IPS-NIHi11 (cell line): ENCODE measurements around the gene SHE.

ENCODE experiments used
- DNase-seq: peaks from one replicate; pipeline ENCODE4 v3.0.0; 2012; ENCODE audit warnings: mixed read lengths, low spot score

Gene SHE

GRCh38 chr1:154478639-154479038 is 23.6 kb downstream of the SHE start:
- no peak for DNase-seq

DNA sequence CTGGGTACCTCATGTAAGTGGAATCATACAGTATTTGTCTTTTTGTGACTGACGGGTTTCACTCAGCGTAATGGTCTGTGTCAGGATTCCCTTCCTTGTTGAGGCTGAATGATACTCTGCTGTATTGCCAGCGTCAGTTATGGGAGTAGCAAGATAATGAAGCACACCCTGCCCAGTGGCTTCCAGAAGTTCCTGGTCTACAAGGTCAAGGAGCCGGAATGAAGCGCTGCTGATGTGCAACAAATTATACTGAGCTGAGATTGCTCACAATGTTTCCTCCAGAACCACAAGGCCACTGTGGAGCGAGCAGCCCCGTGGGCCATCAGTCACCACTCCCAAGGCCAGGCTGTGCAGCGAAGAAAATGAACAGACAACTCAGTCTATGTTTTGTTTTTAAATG is 24.2 kb downstream of the SHE start:
- no peak for DNase-seq

- DNase-seq = no peak
Observed at GRCh38 chr1:154476791-154477190, 25.4 kb downstream of the SHE start.

DNA sequence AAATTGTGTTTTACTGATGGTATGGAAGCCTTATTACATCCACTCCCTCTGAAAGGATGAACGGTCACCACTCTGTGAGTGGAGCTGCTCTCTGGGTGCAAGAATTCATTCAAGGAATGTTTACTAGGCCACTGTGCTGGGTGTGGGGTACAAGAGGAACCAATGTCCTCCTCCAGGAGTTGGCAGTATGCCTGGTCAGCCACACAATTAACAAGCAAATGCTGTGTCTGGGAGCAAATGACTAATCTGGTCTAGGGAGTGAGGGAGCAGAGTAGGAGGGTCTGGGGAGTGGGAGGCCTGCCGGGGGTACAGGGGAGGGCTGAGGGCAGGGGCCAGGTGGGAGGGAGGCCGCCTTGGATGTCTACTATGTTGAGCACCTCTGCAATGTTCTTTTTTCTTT is 27.4 kb downstream of the SHE start:
- DNase-seq = no peak

GRCh38 chr1:154471304-154471703 is 30.9 kb downstream of the SHE start:
- DNase-seq = no peak

GRCh38 chr1:154469844-154470560 is 32.2 kb downstream of the SHE start:
- DNase-seq = no peak

DNA sequence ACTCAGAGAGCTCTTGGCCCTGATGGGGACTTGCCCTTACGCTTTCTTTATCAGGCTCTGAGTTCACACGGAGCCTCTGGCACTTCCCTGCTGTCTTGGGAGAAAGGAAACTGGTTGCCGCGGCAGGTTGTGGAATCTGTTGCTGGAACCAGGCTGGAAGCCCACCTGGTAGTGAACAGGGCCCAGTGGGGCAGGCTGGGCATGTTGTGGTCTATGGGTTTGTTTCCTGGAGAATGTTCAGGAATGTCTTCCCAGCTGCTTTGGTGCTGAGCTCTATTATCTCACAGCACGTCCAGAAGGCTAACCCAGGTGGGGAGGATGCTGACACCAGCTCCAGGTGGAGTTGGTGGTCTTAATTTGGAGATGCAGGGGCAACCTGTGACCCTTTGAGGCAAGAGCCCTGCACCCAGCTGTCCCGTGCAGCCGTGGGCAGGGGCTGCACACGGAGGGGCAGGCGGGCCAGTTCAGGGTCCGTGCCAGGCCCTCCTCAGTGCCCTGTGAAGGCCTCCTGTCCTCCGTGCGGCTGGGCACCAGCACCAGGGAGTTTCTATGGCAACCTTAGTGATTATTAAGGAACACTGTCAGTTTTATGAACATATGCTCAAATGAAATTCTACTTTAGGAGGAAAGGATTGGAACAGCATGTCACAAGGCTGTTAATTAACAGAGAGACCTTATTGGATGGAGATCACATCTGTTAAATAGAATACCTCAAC is 33.5 kb downstream of the SHE start:
- DNase-seq = no peak

- no peak for DNase-seq
Observed at GRCh38 chr1:154467434-154468102, 34.6 kb downstream of the SHE start.

DNA sequence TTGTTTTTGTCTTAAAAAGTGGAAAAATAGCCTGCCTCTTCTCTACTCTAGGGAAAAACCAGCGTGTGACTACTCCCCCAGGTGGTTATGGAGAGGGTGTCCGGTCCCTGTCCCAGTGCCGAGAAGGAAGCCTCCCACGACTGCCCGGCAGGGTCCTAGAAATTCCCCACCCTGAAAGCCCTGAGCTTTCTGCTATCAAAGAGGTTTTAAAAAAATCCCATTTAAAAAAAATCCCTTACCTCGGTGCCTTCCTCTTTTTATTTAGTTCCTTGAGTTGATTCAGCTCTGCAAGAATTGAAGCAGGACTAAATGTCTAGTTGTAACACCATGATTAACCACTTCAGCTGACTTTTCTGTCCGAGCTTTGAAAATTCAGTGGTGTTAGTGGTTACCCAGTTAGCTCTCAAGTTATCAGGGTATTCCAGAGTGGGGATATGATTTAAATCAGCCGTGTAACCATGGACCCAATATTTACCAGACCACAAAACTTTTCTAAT is 35.2 kb downstream of the SHE start:
- DNase-seq = no peak

DNA sequence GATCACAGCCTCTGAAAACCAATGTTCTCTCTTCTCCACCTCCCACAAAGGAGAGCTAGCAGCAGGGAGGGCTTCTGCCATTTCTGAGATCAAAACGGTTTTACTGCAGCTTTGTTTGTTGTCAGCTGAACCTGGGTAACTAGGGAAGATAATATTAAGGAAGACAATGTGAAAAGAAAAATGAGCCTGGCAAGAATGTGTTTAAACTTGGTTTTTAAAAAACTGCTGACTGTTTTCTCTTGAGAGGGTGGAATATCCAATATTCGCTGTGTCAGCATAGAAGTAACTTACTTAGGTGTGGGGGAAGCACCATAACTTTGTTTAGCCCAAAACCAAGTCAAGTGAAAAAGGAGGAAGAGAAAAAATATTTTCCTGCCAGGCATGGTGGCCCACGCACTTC is 36.0 kb downstream of the SHE start:
- DNase-seq = no peak

DNA sequence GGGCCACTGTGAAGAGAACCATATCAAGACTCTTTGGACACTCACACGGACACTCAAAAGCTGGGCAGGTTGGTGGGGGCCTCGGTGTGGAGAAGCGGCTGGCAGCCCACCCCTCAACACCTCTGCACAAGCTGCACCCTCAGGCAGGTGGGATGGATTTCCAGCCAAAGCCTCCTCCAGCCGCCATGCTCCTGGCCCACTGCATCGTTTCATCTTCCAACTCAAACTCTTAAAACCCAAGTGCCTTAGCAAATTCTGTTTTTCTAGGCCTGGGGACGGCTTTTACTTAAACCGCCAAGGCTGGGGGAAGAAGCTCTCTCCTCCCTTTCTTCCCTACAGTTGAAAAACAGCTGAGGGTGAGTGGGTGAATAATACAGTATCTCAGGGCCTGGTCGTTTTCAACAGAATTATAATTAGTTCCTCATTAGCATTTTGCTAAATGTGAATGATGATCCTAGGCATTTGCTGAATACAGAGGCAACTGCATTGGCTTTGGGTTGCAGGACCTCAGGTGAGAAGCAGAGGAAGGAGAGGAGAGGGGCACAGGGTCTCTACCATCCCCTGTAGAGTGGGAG is 36.5 kb downstream of the SHE start:
- no peak for DNase-seq

DNA sequence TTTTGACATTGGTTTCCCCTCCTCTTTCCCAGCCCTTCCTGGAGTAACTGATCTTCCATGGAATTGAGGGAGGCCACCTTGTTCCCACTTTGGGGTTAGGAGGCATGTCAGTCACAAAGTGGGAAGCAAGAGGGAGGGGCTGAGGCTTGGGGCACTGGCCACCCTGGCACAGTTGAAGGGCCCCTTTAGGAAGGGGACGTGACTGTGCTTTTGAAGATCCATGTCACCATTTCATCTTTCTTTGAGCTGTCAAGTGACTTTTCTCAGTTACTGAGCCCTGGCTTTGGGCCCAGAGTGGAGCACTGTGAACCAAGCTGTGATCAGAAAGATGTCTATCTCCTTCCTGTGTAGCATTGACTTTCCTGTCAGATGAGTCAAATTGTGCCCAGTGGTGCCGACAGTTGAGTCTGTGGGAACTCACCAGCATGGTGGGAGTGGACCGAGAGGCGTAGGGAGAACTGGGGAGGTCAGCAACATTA is 38.7 kb downstream of the SHE start:
- DNase-seq = no peak

GRCh38 chr1:154460695-154461260 is 41.4 kb downstream of the SHE start:
- DNase-seq = no peak

DNA sequence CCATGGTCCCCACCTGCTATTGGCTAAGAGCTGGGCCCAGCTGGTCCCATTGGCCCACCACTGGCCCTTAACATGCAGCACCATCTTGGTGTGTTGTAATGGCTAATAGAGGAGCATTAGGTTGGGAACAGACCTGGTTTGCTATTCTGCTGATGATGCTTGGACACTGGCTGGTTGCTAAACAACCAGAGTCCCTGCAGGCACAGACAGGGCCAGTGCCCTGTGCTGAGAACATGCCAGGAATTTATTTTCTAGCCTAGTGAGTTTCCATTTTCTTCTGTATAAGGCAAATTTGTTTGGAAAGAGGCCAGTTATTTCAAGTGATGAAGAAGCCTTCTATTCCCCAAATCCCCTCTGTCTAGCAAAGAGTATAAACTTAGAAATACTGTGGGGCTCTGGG is 43.1 kb downstream of the SHE start:
- DNase-seq = no peak

- no peak for DNase-seq
Observed at GRCh38 chr1:154456631-154457030, 45.6 kb downstream of the SHE start.

DNA sequence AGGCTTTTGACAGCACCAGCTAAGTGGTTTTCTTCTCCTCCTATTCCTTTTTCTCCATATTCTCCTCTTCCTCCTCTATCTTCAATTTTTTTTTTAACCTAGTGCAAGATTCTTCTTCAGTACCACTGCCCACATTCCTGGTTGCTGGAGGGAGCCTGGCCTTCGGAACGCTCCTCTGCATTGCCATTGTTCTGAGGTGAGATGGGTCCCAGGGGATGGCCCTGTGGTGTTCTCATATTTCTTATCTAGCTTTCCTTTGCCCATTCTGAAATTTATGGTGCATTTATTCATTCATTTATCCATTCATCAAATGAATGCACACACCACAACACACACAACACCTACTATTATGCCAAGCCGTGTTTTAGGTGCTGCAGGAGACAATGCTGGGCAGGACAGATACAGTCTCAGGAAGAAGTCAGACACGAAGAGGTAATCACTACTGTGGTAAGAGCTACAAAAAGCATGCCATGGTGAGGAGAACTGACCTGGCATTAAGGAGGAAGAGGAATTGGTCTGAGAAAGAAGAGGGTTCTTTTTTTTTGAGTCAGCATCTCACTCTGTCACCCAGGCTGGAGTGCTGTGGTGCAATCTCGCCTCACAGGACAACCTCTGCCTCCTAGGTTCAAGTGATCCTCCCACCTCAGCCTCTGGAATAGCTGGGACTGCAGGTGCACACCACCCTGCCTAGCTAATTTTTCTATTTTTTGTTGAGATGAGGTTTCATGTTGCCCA is 47.7 kb downstream of the SHE start:
- DNase-seq = no peak

GRCh38 chr1:154453574-154454352 is 48.4 kb downstream of the SHE start:
- DNase-seq = no peak

GRCh38 chr1:154453161-154453560 is 49.1 kb downstream of the SHE start:
- DNase-seq = no peak

GRCh38 chr1:154448331-154448811 is 53.8 kb downstream of the SHE start:
- no peak for DNase-seq

DNA sequence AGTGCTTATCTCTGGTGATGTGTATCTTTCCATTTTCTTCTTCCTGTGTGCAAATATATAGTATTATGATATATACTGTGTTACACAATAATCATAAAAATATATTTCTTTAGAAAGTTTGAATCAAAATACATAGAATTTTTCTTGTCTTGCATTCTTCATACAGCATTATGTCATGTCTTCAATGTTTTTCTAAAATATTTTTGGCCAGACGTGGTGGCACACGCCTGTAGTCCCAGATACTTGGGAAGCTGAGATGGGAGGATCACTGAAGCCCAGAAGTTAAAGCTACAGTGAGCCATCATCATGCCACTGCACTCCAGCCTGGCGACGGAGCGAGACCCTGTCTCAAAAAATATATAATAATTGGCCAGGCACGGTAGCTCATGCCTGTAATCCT is 55.4 kb downstream of the SHE start:
- DNase-seq = no peak

GRCh38 chr1:154446292-154446691 is 55.9 kb downstream of the SHE start:
- no peak for DNase-seq
